ENCODE measurements around the gene CD44.

Gene CD44

GRCh38 chr11:35160246-35160824, 21.4 kb downstream of the CD44 start:
- no peaks in the 10 kb centered on the region for H3K9me3 ChIP-seq (ENCODE audit: control insufficient read depth, low read length)
- no peak overlapping the region for H3K4me3 ChIP-seq (ENCODE audit: extremely low read depth, insufficient read depth, low read length, poor library complexity, severe bottlenecking)
- peaks cover 53% of the 10 kb centered on the region for H3K36me3 ChIP-seq (ENCODE audit: control insufficient read depth, insufficient read depth, low read length)
- 100% methylated on average over 2 of the region's 7 CpGs; no CpG with 5 or more reads in 1 of the 2 experiments for WGBS, 2 experiments (ENCODE audit: insufficient coverage in 2 of 2)
- no peak overlapping the region for H3K27ac ChIP-seq (ENCODE audit: low read depth, low read length, severe bottlenecking)
- peaks cover 76% of the 10 kb centered on the region for H3K4me1 ChIP-seq (ENCODE audit: control insufficient read depth, insufficient read depth, low read length, poor library complexity, severe bottlenecking)

- WGBS, 2 experiments (ENCODE audit: insufficient coverage in 2 of 2): 100% methylated on average over 2 to 3 of the region's 3 CpGs
Observed at GRCh38 chr11:35160902-35161597, 22.1 kb downstream of the CD44 start.

GRCh38 chr11:35162745-35163144, 23.8 kb downstream of the CD44 start:
- Histone ChIP-seq H3K36me3 (ENCODE audit: control insufficient read depth, insufficient read depth, low read length) (peaks cover 55% of the 10 kb centered on the region), H3K4me3 (ENCODE audit: extremely low read depth, insufficient read depth, low read length, poor library complexity, severe bottlenecking) (no peak overlapping the region), H3K9me3 (ENCODE audit: control insufficient read depth, low read length) (no peaks in the 10 kb centered on the region), H3K4me1 (ENCODE audit: control insufficient read depth, insufficient read depth, low read length, poor library complexity, severe bottlenecking) (peaks cover 81% of the 10 kb centered on the region), H3K27ac (ENCODE audit: low read depth, low read length, severe bottlenecking) (no peak overlapping the region)
- 80% methylated on average over 2 of the region's 2 CpGs; no CpG with 5 or more reads in 1 of the 2 experiments for WGBS, 2 experiments (ENCODE audit: insufficient coverage in 2 of 2)

More at GRCh38 chr11:35160902-35161597, 22.1 kb downstream of the CD44 start:
- peaks cover 81% of the 10 kb centered on the region for H3K4me1 ChIP-seq (ENCODE audit: control insufficient read depth, insufficient read depth, low read length, poor library complexity, severe bottlenecking)
- H3K36me3 ChIP-seq (ENCODE audit: control insufficient read depth, insufficient read depth, low read length): peaks cover 58% of the 10 kb centered on the region
- no peaks in the 10 kb centered on the region for H3K9me3 ChIP-seq (ENCODE audit: control insufficient read depth, low read length)
- no peak overlapping the region for H3K27ac ChIP-seq (ENCODE audit: low read depth, low read length, severe bottlenecking)
- H3K4me3 ChIP-seq (ENCODE audit: extremely low read depth, insufficient read depth, low read length, poor library complexity, severe bottlenecking): no peak overlapping the region

- Histone ChIP-seq H3K4me1 (ENCODE audit: control insufficient read depth, insufficient read depth, low read length, poor library complexity, severe bottlenecking) (peaks cover 77% of the 10 kb centered on the region), H3K9me3 (ENCODE audit: control insufficient read depth, low read length) (no peaks in the 10 kb centered on the region), H3K36me3 (ENCODE audit: control insufficient read depth, insufficient read depth, low read length) (peaks cover 55% of the 10 kb centered on the region), H3K27ac (ENCODE audit: low read depth, low read length, severe bottlenecking) (no peak overlapping the region), H3K4me3 (ENCODE audit: extremely low read depth, insufficient read depth, low read length, poor library complexity, severe bottlenecking) (no peak overlapping the region)
- 88 to 94% methylated on average over 1 to 2 of the region's 2 CpGs for WGBS, 2 experiments (ENCODE audit: insufficient coverage in 2 of 2)
Observed at GRCh38 chr11:35163209-35163608, 24.2 kb downstream of the CD44 start.

- H3K9me3 ChIP-seq (ENCODE audit: control insufficient read depth, low read length): no peaks in the 10 kb centered on the region
- peaks cover 59% of the 10 kb centered on the region for H3K36me3 ChIP-seq (ENCODE audit: control insufficient read depth, insufficient read depth, low read length)
- H3K27ac ChIP-seq (ENCODE audit: low read depth, low read length, severe bottlenecking): no peak overlapping the region
- no peak overlapping the region for H3K4me3 ChIP-seq (ENCODE audit: extremely low read depth, insufficient read depth, low read length, poor library complexity, severe bottlenecking)
- WGBS, 2 experiments (ENCODE audit: insufficient coverage in 2 of 2): 94% methylated on average over 3 of the region's 3 CpGs; no CpG with 5 or more reads in 1 of the 2 experiments
- peaks cover 70% of the 10 kb centered on the region for H3K4me1 ChIP-seq (ENCODE audit: control insufficient read depth, insufficient read depth, low read length, poor library complexity, severe bottlenecking)
Observed at GRCh38 chr11:35163702-35164496, 24.9 kb downstream of the CD44 start.

GRCh38 chr11:35165030-35165422, 26.1 kb downstream of the CD44 start:
- Histone ChIP-seq H3K4me3 (ENCODE audit: extremely low read depth, insufficient read depth, low read length, poor library complexity, severe bottlenecking) (no peak overlapping the region), H3K9me3 (ENCODE audit: control insufficient read depth, low read length) (no peaks in the 10 kb centered on the region), H3K4me1 (ENCODE audit: control insufficient read depth, insufficient read depth, low read length, poor library complexity, severe bottlenecking) (peaks cover 63% of the 10 kb centered on the region), H3K36me3 (ENCODE audit: control insufficient read depth, insufficient read depth, low read length) (peaks cover 61% of the 10 kb centered on the region), H3K27ac (ENCODE audit: low read depth, low read length, severe bottlenecking) (no peak overlapping the region)
- WGBS, 2 experiments (ENCODE audit: insufficient coverage in 2 of 2): 86 to 100% methylated on average over 1 of the region's 1 CpG

GRCh38 chr11:35165423-35166368, 26.7 kb downstream of the CD44 start:
- peak overlapping the region; percentile 25 for H3K27ac ChIP-seq (ENCODE audit: low read depth, low read length, severe bottlenecking)

GRCh38 chr11:35166369-35167360, 27.7 kb downstream of the CD44 start:
- Histone ChIP-seq H3K36me3 (ENCODE audit: control insufficient read depth, insufficient read depth, low read length) (peaks cover 57% of the 10 kb centered on the region), H3K4me3 (ENCODE audit: extremely low read depth, insufficient read depth, low read length, poor library complexity, severe bottlenecking) (no peak overlapping the region), H3K9me3 (ENCODE audit: control insufficient read depth, low read length) (no peaks in the 10 kb centered on the region), H3K4me1 (ENCODE audit: control insufficient read depth, insufficient read depth, low read length, poor library complexity, severe bottlenecking) (peaks cover 51% of the 10 kb centered on the region), H3K27ac (ENCODE audit: low read depth, low read length, severe bottlenecking) (no peak overlapping the region)
- 92% methylated on average over 7 to 11 of the region's 11 CpGs for WGBS, 2 experiments (ENCODE audit: insufficient coverage in 2 of 2)

More at GRCh38 chr11:35165423-35166368, 26.7 kb downstream of the CD44 start:
- H3K36me3 ChIP-seq (ENCODE audit: control insufficient read depth, insufficient read depth, low read length): peaks cover 61% of the 10 kb centered on the region
- no peak overlapping the region for H3K4me3 ChIP-seq (ENCODE audit: extremely low read depth, insufficient read depth, low read length, poor library complexity, severe bottlenecking)
- 82 to 100% methylated on average over 3 to 4 of the region's 8 CpGs for WGBS, 2 experiments (ENCODE audit: insufficient coverage in 2 of 2)
- peaks cover 60% of the 10 kb centered on the region for H3K4me1 ChIP-seq (ENCODE audit: control insufficient read depth, insufficient read depth, low read length, poor library complexity, severe bottlenecking)
- H3K9me3 ChIP-seq (ENCODE audit: control insufficient read depth, low read length): no peaks in the 10 kb centered on the region

- H3K4me3 ChIP-seq (ENCODE audit: extremely low read depth, insufficient read depth, low read length, poor library complexity, severe bottlenecking): no peak overlapping the region
Observed at GRCh38 chr11:35167426-35167954, 28.5 kb downstream of the CD44 start.

More at GRCh38 chr11:35167426-35167954, 28.5 kb downstream of the CD44 start:
- 100% methylated on average over 1 to 2 of the region's 2 CpGs for WGBS, 2 experiments (ENCODE audit: insufficient coverage in 2 of 2)
- Histone ChIP-seq H3K36me3 (ENCODE audit: control insufficient read depth, insufficient read depth, low read length) (peaks cover 65% of the 10 kb centered on the region), H3K27ac (ENCODE audit: low read depth, low read length, severe bottlenecking) (no peak overlapping the region), H3K9me3 (ENCODE audit: control insufficient read depth, low read length) (no peaks in the 10 kb centered on the region), H3K4me1 (ENCODE audit: control insufficient read depth, insufficient read depth, low read length, poor library complexity, severe bottlenecking) (peaks cover 45% of the 10 kb centered on the region)
